HG02884 (cell line): ENCODE data around the gene MYO1D.
"Not testable (repeated sequence)": the region's sequence is repeated elsewhere in the genome, so short reads cannot be mapped to it uniquely, and the experiment has no call there.

Experiments used
- ATAC-seq: cut with Tn5 transposase; IDR thresholded peaks from one replicate; pipeline ENCODE4 v1.9.1; 2021; ENCODE audit warnings: mild to moderate bottlenecking, moderate library complexity; ENCODE audit not compliant: unreplicated experiment

Gene MYO1D

GRCh38 chr17:32876417-32877163, at the start of gene MYO1D:
TSS of gene MYO1D (minus strand) at chr17:32877124. CDS start at chr17:32876872, 252 bp downstream.
- ATAC-seq = peak; percentile 52

GRCh38 chr17:32926183-32926582, 49.3 kb upstream of the MYO1D start:
- no peak for ATAC-seq

DNA sequence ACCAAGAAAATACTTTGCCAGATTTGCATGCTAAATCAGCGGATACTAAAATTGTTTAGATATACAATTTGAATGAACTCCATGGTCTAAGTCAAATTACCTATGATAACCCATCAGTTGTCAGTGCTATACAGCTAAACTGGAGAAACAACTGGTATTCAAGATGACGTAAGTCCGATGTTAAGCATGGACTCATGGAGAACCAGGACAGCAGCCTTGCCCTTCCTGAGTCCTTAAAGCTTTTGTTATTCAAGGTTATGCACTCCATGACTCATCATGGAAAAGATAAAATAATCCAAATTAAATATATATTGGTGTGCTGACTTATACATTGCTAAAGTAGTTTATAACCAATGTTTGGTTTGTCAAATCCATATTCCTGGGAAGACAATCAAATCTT, 47.0 kb upstream of the MYO1D start:
- not testable (repeated sequence) for ATAC-seq

- ATAC-seq = no peak
These were observed 44.1 kb upstream of the MYO1D start for GRCh38 chr17:32921017-32921416.

DNA sequence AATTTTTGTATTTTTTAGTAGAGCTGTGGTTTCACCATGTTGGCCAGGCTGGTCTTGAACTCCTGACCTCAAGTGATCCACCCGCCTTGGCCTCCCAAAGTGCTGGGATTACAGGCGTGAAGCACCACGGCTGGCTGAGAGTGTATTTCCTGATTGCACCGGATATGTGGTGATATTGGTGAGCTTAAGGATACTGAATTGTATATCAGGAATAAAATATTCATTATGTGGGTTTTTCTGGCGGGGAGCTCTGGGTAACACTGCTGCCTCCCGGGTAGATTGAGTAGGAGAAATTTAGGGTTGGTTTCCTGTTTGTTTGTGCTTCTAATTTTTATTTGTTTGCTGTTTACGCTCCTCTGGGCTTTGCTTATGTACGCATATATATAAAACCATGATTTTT, 43.4 kb upstream of the MYO1D start:
- no peak for ATAC-seq

DNA sequence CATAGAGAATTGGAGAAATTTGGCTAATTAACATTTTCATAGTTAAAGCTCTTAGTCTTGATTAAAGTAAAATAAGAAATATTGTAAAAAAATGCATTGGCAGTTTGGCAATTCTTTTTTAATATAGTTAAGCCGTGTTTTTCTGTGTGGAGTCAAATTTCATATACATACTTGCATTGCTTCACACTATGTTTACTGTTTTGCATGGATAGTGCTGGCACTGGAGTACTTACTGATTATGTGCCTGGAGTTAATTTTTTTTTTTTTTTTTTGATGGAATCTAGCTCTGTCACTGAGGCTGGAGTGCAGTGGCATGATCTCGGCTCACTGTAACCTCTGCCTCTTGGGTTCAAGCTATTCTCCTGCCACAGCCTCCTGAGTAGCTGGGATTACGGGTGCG, 43.0 kb upstream of the MYO1D start:
- ATAC-seq = not testable (repeated sequence)

DNA sequence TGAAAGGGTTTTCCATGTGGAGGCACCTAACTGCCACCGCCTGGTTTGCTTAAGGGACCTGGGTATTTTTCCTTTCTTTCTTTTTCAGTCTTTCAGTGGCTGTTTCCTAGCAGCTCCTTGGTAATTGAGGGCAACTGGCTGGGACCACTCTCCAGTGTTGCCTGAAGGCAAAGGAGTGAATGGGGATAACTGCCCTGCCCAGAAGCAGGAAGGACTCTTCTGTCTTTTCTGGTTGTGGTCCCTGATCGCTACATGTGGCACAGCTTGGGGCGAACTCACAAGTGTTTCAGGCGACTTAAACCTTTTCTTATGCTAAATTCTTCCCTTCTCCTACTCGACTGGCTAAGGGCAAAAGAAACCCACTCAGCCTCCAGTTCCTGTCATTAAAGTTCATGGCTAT, 40.9 kb upstream of the MYO1D start:
- no peak for ATAC-seq

GRCh38 chr17:32917081-32917480, 40.2 kb upstream of the MYO1D start:
- ATAC-seq = no peak

DNA sequence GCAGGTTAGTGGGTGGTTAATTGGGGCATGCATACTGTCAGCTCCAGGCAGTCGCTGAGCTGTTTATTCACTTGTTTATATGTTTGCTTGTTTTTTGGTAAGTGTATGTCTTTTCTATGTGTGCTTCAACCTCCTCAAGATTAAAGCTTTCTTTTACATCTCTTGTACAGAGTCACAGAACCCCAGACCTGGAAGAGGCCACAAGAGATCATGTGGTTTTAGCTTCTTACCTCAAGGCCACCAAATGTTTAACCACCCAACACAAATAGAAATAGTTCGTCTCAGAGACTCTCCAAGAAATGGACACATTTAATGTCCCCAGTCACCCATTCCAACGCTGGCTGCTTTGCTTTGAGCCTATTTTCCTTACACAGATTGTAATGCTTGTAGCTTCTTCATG, 39.2 kb upstream of the MYO1D start:
- ATAC-seq = no peak

DNA sequence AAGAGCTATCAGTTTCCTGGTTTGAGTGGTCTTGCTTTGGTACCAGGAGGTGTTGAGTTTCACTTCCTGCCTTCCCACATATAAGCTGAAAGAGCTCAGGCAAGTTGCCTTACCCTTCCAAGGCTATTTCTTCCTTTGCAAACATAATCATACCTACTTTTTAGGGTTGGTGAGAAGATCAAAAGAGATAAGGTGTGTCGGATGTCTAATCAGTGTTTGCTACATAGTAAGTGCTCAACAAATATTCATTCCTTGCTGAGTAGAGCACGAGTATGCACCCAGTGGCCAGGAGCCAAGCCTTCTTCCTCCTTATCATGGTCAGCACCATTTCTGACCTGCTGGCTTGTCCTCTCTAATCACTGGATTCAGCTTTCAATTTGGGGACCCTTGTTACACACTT, 38.3 kb upstream of the MYO1D start:
- ATAC-seq = no peak

GRCh38 chr17:32914181-32914580, 37.3 kb upstream of the MYO1D start:
- no peak for ATAC-seq

- ATAC-seq = no peak
These were observed 36.7 kb upstream of the MYO1D start for GRCh38 chr17:32913593-32913992.

DNA sequence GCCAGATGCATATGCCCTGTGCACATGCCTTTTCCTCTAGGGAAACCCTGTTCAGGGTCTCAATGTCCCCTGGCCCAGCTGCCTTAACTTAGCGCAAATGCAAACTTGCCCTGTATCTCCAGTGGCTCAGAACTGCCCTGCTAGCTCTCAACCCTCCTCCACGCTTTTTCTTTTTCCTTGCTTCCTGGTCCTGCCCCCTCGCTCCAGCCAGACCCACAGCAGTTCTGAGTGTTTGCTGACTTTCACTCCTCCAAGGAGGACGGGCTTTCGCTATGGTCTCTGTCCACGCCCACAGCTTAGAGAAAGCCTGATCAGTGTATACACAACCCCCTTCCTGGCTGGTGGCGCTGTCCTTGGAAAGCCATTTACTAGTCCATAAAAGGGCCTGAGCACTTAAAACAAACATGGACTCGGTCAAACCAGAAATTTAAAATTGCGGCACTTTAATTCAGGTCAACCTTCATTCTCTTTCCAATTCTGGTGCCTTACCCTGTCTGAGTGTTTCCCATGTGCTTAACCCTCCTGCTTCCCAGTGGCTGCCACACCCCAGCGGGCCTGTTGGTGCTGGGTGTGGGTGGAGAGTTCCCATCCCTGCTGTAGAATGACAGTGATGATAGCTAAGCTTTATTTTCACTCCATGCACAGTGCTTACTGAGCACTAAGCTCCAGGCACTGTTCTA, 35.4 kb upstream of the MYO1D start:
- ATAC-seq = no peak

DNA sequence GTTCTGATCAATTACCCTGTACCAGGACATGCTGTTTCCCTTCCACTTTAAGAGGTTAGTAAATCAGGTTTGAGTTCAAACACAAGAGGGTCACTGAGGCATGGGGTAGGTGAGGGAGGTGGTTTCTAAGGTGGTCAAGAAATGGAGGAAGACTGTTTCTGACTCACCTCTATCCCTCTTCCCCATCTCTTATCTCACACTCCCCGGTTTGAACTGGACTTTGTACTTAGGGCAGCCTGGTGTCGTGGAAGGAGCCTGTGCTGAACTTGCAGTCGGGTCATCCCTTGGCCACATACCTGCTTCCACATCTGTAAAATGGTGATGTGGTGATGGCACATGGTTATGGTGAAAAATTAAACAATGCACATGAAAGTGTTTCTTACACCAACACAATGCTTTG, 33.8 kb upstream of the MYO1D start:
- ATAC-seq = no peak

- peak; percentile 48 for ATAC-seq
These were observed 33.0 kb upstream of the MYO1D start for GRCh38 chr17:32909787-32910369.

DNA sequence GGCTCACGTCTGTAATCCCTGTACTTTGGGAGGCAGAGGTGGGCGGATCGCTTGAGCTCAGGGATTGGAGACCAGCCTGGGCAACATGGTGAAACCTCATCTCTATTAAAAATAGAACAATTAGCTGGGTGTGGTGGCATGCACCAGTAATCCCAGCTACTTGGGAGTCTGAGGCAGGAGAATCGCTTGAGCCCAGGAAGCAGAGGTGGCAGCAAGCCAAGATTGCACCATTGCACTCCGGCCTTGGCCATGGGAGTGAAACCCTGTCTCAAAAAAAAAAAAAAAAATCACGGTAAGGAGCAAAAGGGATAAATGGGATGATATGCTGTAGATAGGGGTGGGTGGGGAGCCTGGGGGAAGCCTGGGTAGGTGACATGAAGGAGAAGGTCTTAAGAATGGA, 30.7 kb upstream of the MYO1D start:
- no peak for ATAC-seq

DNA sequence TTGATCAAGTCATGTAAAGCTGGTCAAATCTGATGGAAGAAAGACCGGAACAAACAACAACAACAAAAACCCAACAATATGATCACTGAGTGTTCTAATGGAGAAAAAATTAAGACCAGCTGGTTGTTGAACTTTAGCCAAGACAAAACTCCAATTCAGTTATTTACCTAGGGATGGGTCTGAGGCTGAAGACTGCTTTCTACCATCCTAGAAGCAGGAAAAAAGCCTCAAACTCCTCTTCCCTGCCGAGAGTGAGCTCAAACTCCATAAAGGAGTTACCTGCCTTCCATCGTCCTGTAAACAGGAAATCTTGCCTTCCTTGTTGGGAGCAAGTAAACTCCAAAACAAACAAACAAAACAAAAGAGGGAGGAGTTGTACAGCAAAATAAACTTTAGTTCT, 28.0 kb upstream of the MYO1D start:
- no peak for ATAC-seq

GRCh38 chr17:32903774-32904673, 27.1 kb upstream of the MYO1D start:
- ATAC-seq = no peak

GRCh38 chr17:32901743-32902142, 24.8 kb upstream of the MYO1D start:
- no peak for ATAC-seq

GRCh38 chr17:32899236-32900013, 22.5 kb upstream of the MYO1D start:
- ATAC-seq = no peak
